GM23248 (cell line): ENCODE measurements around the gene MYLK.

Source experiments
- EZH2 ChIP-seq: fragments of 200-600 bp; sonication (generic); IDR thresholded peaks from 2 replicates; pipeline ENCODE4 v1.6.1; 2018; ENCODE audit warnings: antibody characterized with exemption, mild to moderate bottlenecking; ENCODE audit not compliant: insufficient read depth, poor library complexity, severe bottlenecking
- EZH2phosphoT487 ChIP-seq: fragments of 200-600 bp; sonication (generic); IDR thresholded peaks from 2 replicates; pipeline ENCODE4 v1.6.1; 2018; ENCODE audit warnings: antibody characterized with exemption, moderate library complexity, mild to moderate bottlenecking, low read depth; ENCODE audit not compliant: insufficient read depth

DNA sequence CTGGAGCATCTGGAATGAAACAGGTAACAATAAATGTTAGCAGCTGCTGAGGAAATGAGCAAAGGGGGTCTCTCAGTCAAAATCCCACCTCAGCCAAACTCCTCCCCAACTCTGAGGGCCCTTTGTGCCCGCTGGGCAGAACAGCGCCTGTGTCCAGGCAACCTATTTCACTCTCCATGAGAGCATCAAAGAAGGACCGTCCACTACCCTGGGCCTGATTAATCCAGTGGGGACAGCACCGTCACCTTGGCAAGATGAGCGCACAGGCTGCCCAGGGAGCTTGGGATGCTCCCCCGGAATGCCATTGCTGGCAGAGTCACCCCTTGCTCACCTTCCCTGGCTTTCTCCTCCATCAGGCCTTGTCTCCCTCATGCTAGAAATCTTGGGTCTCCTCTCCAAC, 201.8 kb downstream of the MYLK start:
- TF ChIP-seq EZH2 (no peak), EZH2phosphoT487 (no peak)
